Measurements from ENCODE around the gene ATP4B. TPM values are rescaled to one million over a fixed set of nuclear protein-coding genes. Genes with fewer than 3 reads are reported as not detected.

Gene ATP4B
- total RNA-seq, 1 experiment from 2014 or later, result not detected

GRCh38 chr13:113664751-113665596 lies 7.0 kb upstream of the ATP4B start:
- H3K27me3 ChIP-seq (ENCODE audit: insufficient read depth, low read length), result no peaks in the 10 kb centered on the region
- intact Hi-C loops (cut with micrococcal nuclease), result no loop called here
- H4K20me1 ChIP-seq (ENCODE audit: insufficient read depth), result no peaks in the 10 kb centered on the region
- no peaks in the 10 kb centered on the region for H3K4me1 ChIP-seq (ENCODE audit: control insufficient read depth in 1 of 2, insufficient read depth in 2 of 2, low read length in 2 of 2)
- H3K4me3 ChIP-seq (replicated peaks in 1 of 2; ENCODE audit: low read depth in 1 of 2, low read length in 2 of 2), result no peak overlapping the region
- no peak overlapping the region for H3K4me2 ChIP-seq (ENCODE audit: low read length)
- CTCF ChIA-PET, result no interaction called here
- H3K27ac ChIP-seq (ENCODE audit: low read depth, low read length), result no peak overlapping the region
- DNase-seq (ENCODE audit: low read depth, low spot score) (no peak), ATAC-seq (no peak)
- H3K36me3 ChIP-seq (ENCODE audit: control insufficient read depth in 1 of 2, insufficient read depth in 2 of 2, low read length in 2 of 2), result no peaks in the 10 kb centered on the region
- RAD21 ChIA-PET (ENCODE audit: low non-redundant PET in 1 of 2, low total read pairs in 2 of 2, uncharacterized antibody in 2 of 2, unreplicated experiment in 2 of 2), result no interaction called here
- no peaks in the 10 kb centered on the region for H3K79me2 ChIP-seq (ENCODE audit: insufficient read depth, low read length)
- no peaks in the 10 kb centered on the region for H3K9me2 ChIP-seq (ENCODE audit: insufficient read depth)
- no peak overlapping the region for H3K9ac ChIP-seq (ENCODE audit: low read length)
- POLR2A ChIA-PET, result no interaction called here
- no peaks in the 10 kb centered on the region for H3K9me3 ChIP-seq (ENCODE audit: control insufficient read depth in 1 of 2, insufficient read depth in 1 of 2, low read depth in 1 of 2, low read length in 2 of 2)
- no TSS peak for BruUV-seq (replicated peaks)
- H2AFZ ChIP-seq (ENCODE audit: low read depth, low read length, poor library complexity, severe bottlenecking), result no peak overlapping the region
- no peak for TF ChIP-seq EZH2phosphoT487 (IDR thresholded peaks at IDR 0.05; ENCODE audit: borderline replicate concordance)
- no peak for TF ChIP-seq POLR2A (IDR thresholded peaks at IDR 0.05; ENCODE audit: borderline replicate concordance, extremely low read depth, insufficient read depth, insufficient read length)
- TF ChIP-seq FOSL1 (IDR thresholded peaks at IDR 0.05; ENCODE audit: low read depth), result no peak
- no peak for TF ChIP-seq TCF7L2 (IDR thresholded peaks at IDR 0.05; ENCODE audit: borderline replicate concordance, extremely low read depth, insufficient read depth, insufficient read length)
- TF ChIP-seq, protein P1, sequence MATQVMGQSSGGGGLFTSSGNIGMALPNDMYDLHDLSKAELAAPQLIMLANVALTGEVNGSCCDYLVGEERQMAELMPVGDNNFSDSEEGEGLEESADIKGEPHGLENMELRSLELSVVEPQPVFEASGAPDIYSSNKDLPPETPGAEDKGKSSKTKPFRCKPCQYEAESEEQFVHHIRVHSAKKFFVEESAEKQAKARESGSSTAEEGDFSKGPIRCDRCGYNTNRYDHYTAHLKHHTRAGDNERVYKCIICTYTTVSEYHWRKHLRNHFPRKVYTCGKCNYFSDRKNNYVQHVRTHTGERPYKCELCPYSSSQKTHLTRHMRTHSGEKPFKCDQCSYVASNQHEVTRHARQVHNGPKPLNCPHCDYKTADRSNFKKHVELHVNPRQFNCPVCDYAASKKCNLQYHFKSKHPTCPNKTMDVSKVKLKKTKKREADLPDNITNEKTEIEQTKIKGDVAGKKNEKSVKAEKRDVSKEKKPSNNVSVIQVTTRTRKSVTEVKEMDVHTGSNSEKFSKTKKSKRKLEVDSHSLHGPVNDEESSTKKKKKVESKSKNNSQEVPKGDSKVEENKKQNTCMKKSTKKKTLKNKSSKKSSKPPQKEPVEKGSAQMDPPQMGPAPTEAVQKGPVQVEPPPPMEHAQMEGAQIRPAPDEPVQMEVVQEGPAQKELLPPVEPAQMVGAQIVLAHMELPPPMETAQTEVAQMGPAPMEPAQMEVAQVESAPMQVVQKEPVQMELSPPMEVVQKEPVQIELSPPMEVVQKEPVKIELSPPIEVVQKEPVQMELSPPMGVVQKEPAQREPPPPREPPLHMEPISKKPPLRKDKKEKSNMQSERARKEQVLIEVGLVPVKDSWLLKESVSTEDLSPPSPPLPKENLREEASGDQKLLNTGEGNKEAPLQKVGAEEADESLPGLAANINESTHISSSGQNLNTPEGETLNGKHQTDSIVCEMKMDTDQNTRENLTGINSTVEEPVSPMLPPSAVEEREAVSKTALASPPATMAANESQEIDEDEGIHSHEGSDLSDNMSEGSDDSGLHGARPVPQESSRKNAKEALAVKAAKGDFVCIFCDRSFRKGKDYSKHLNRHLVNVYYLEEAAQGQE (IDR thresholded peaks at IDR 0.05; ENCODE audit: low read depth), result no peak
- no peak for TF ChIP-seq SIN3A (IDR thresholded peaks at IDR 0.05; ENCODE audit: low read depth)
- no peak for TF ChIP-seq EGR1 (IDR thresholded peaks at IDR 0.05; ENCODE audit: low read depth)
- TF ChIP-seq RAD21 (IDR thresholded peaks at IDR 0.05; ENCODE audit: low read depth), result no peak
- no peak for TF ChIP-seq ELF1 (IDR thresholded peaks at IDR 0.05; ENCODE audit: borderline replicate concordance, low read depth)
